Sigmoid colon (tissue), 7 donors: Measurements from ENCODE around the gene PPP1R10. TPM values are rescaled to one million over a fixed set of nuclear protein-coding genes. Genes with fewer than 3 reads are reported as not detected.

Experiments
- DNase-seq: peaks from one replicate; pipeline ENCODE4 v3.0.0-alpha.2; 2019
- H3K27ac ChIP-seq, 4 donors: fragments of 200-600 bp; sonication (generic); one replicate each; pipeline ENCODE4 v1.5.1; 2016 to 2019; ENCODE audit warnings: mild to moderate bottlenecking in 1 of 4
- H3K27me3 ChIP-seq, 3 donors: fragments of 200-600 bp; sonication (generic); one replicate each; pipeline ENCODE4 v1.5.1; 2019; ENCODE audit warnings: mild to moderate bottlenecking in 1 of 3
- H3K36me3 ChIP-seq, 4 donors: fragments of 200-600 bp; sonication (generic); one replicate each; pipeline ENCODE4 v1.5.1; 2016 to 2019
- H3K4me1 ChIP-seq, 4 donors: fragments of 200-600 bp; sonication (generic); one replicate each; pipeline ENCODE4 v1.5.1; 2017 to 2019
- H3K4me3 ChIP-seq, 4 donors: fragments of 200-600 bp; sonication (generic); one replicate each; pipeline ENCODE4 v1.5.1; 2017 to 2019; ENCODE audit warnings: mild to moderate bottlenecking in 2 of 4, moderate library complexity in 1 of 4
- H3K9me3 ChIP-seq, 4 donors: fragments of 200-600 bp in 3 of 4; sonication (generic) in 3 of 4; one replicate each; pipeline versions ENCODE4 v1.5.1 to v1.6.1; 2013 to 2019
- EP300 ChIP-seq, 4 donors: sonication (generic); formaldehyde crosslinking; IDR thresholded peaks; one replicate each; pipeline ENCODE4 v1.6.1; 2017; ENCODE audit warnings: antibody characterized with exemption in 4 of 4
- POLR2A ChIP-seq, 2 donors: fragments of 450-650 bp; IDR thresholded peaks; one replicate each; pipeline ENCODE4 v1.6.1; 2016; ENCODE audit warnings: antibody characterized with exemption in 2 of 2, mild to moderate bottlenecking in 2 of 2, moderate library complexity in 2 of 2
- POLR2AphosphoS5 ChIP-seq, 4 donors: sonication (generic); formaldehyde crosslinking; IDR thresholded peaks; one replicate each; pipeline ENCODE4 v1.6.1; 2017; ENCODE audit warnings: antibody characterized with exemption in 4 of 4
- WGBS, 2 donors: extraction: QIAGEN DNeasy Blood & Tissue Kit; methylation state at CpG; one replicate each; pipeline ENCODE4 v1.1.7; 2013; 5-methylcytosine and 5-hydroxymethylcytosine counted together
- intact Hi-C: fragments of 100-400 bp; cut with DNase I; formaldehyde crosslinking; loops from one replicate; pipeline ENCODE4 v1.15.1; 2023
- polyA plus RNA-seq, 3 donors: library from polyadenylated mRNA; stranded (reverse); fragments of 200-250 nt; gene quantifications; one replicate each; pipeline ENCODE4 v1.2.3, GENCODE V29; 2013
- total RNA-seq, 4 donors: library from RNA; depleted of rRNA; stranded (reverse); fragments of >200 nt; gene quantifications; one replicate each; pipeline ENCODE4 v1.1.0, GENCODE V29; 2016
- TF ChIP-seq, protein P1 (sequence below), 4 experiments: fragments of 450-650 bp in 3 of 4; fragments of 200-600 bp in 1 of 4; IDR thresholded peaks; one replicate each; pipeline ENCODE4 v1.5.1; 2016 to 2019; ENCODE audit warnings: antibody characterized with exemption in 4 of 4, mild to moderate bottlenecking in 3 of 4, moderate library complexity in 2 of 4
- donor health status: healthy with polysubstance abuse.
- donor health status: Bipolar disorder and iron deficiency.
- donor health status: healthy.

PPP1R10 gene
- total and polyA plus RNA-seq, 7 donors = 13.8 to 30.6 (median 26.8) TPM

DNA sequence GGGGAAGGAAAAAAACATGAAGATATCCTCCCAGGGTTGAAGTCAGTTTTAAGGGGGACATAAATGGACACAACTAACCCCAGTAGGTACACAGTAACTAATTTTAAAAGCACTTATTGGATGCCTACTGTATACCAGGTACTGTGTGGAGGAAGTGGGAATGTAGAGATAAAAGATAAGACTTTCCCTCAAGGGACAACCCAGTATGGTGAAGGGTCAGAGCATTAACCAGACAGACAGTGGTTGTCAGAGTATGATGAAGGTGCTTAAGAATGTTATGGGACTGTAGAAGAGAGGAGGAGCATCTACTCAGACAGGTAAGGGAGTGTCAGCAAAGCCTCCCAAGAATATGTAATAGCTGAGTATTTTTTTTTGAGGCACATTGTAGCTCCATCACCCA, 44.9 kb downstream of the PPP1R10 start:
- Histone ChIP-seq H3K4me1 (peaks cover 0 to 38% (median 30%) of the 10 kb centered on the region in 4 donors), H3K27me3 (no peaks in the 10 kb centered on the region), H3K4me3 (peak overlapping the region in 3 of 4 donors; percentile 52 to 66 (median 65)), H3K9me3 (no peaks in the 10 kb centered on the region), H3K36me3 (peaks cover 0 to 11% (median 1%) of the 10 kb centered on the region in 4 donors), H3K27ac (peak overlapping the region; percentile 84 to 91 (median 90))
- intact Hi-C loops = no loop called here
- TF ChIP-seq EP300 (IDR thresholded peaks at IDR 0.05) (no peak), POLR2AphosphoS5 (IDR thresholded peaks at IDR 0.05) (no peak), POLR2A (IDR thresholded peaks at IDR 0.05) (no peak)
- TF ChIP-seq, protein P1, sequence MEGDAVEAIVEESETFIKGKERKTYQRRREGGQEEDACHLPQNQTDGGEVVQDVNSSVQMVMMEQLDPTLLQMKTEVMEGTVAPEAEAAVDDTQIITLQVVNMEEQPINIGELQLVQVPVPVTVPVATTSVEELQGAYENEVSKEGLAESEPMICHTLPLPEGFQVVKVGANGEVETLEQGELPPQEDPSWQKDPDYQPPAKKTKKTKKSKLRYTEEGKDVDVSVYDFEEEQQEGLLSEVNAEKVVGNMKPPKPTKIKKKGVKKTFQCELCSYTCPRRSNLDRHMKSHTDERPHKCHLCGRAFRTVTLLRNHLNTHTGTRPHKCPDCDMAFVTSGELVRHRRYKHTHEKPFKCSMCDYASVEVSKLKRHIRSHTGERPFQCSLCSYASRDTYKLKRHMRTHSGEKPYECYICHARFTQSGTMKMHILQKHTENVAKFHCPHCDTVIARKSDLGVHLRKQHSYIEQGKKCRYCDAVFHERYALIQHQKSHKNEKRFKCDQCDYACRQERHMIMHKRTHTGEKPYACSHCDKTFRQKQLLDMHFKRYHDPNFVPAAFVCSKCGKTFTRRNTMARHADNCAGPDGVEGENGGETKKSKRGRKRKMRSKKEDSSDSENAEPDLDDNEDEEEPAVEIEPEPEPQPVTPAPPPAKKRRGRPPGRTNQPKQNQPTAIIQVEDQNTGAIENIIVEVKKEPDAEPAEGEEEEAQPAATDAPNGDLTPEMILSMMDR (IDR thresholded peaks at IDR 0.05) = no peak
- no peak for DNase-seq

DNA sequence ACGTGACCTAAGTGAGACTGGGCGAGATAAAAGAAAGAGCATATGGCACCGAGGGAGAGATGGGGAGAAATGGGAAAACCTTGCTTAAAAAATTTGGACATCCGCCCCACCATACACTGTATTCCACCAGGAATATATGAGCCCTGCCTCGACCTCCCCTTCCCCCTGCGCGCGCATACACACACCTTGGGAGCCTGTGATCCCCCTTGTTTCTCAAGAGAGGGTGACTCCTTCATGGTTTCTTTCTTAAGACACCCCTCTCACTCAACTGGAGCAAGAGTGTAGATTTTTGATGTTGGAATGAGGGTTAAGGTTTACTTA, 45.3 kb downstream of the PPP1R10 start:
- TF ChIP-seq, protein P1 (IDR thresholded peaks at IDR 0.05) = no peak
- TF ChIP-seq POLR2A (IDR thresholded peaks at IDR 0.05) = no peak
- no peak for TF ChIP-seq EP300 (IDR thresholded peaks at IDR 0.05)
- Histone ChIP-seq H3K27me3 (no peaks in the 10 kb centered on the region), H3K4me3 (peak overlapping the region; percentile 52 to 66 (median 62)), H3K27ac (peak overlapping the region; percentile 84 to 91 (median 90)), H3K9me3 (no peaks in the 10 kb centered on the region), H3K4me1 (peaks cover 0 to 38% (median 30%) of the 10 kb centered on the region in 4 donors), H3K36me3 (peaks cover 0 to 7% (median 0%) of the 10 kb centered on the region in 4 donors)
- WGBS, 2 donors = 0 to 3% methylated on average over 8 of the region's 8 CpGs
- DNase-seq = no peak
- intact Hi-C loops = loop anchor here (2.0 kb wide), 1 partner anchor 15 kb away; the partner anchor contains the start of genes GNL1 and PRR3

DNA sequence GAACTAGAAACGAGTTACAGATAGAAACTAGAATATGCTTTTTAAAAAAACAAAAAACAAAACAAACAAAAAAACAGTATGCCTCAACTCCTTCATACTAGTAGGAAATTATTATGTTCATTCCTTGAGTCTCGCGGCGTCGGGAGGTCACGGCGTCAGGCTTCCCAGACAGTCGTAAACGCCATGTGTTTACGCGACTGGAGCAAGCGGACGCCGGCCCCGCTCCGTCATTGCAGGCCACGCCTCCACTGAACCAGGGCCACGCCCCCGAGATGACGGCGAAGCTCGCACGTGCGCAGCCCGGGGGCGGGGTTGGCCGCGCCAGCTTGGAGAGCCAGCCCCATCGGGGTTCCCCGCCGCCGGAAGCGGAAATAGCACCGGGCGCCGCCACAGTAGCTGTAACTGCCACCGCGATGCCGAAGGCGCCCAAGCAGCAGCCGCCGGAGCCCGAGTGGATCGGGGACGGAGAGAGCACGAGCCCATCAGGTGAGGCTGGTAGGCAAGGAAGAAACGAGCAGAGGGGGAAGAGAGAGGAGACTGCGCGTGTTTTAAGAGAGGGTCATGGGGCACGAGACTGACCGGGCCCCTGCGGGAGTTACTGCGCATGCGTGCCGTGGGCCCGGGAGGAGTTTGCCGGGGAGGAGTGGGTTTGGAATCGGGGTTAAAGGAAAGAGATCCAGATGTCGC, 45.8 kb downstream of the PPP1R10 start, which contains the start of gene ABCF1:
TSS of gene ABCF1 (plus strand) at position 368 of the 687 bp plus-strand sequence. CDS start at position 414, 46 bp downstream.
- Histone ChIP-seq H3K27ac (peak within 1 kb of the TSS; percentile 84 to 91 (median 90)), H3K4me3 (peak within 1 kb of the TSS; percentile 52 to 66 (median 62)), H3K27me3 (no peaks in the 10 kb centered on the region), H3K9me3 (no peaks in the 10 kb centered on the region), H3K4me1 (peaks cover 0 to 38% (median 30%) of the 10 kb centered on the region in 4 donors), H3K36me3 (peaks cover 0 to 5% (median 0%) of the 10 kb centered on the region in 4 donors)
- 0% methylated on average over 59 of the region's 59 CpGs for WGBS, 2 donors
- intact Hi-C loops = loop anchor here (2.0 kb wide), 1 partner anchor 14 kb away; the partner anchor contains the start of genes GNL1 and PRR3
- TF ChIP-seq, protein P1 (IDR thresholded peaks at IDR 0.05) = no peak
- TF ChIP-seq EP300 (IDR thresholded peaks at IDR 0.05) (peak in 2 of 4 donors; percentile 15 to 53), POLR2AphosphoS5 (IDR thresholded peaks at IDR 0.05) (peak; percentile 86 to 96 (median 88)), POLR2A (IDR thresholded peaks at IDR 0.05) (peak; percentile 34 to 78)
- DNase-seq = peak; percentile 99

DNA sequence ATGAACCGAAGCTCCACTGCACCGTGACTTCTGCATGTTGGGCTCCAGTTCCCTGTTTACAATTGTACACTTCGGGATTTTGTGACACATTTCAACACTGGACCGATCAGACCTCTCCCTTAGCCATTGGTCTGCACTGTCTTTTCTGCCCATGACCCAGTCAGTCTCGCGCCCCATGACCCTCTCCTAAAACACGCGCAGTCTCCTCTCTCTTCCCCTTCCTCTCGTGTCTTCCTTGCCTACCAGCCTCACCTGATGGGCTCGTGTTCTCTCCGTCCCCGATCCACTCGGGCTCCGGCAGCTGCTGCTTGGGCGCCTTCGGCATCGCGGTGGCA, 46.3 kb downstream of the PPP1R10 start:
- Histone ChIP-seq H3K9me3 (no peaks in the 10 kb centered on the region), H3K4me3 (peak overlapping the region; percentile 52 to 66 (median 62)), H3K27ac (peak overlapping the region; percentile 84 to 91 (median 90)), H3K4me1 (peaks cover 0 to 38% (median 30%) of the 10 kb centered on the region in 4 donors), H3K36me3 (peaks cover 0 to 5% (median 0%) of the 10 kb centered on the region in 4 donors), H3K27me3 (no peaks in the 10 kb centered on the region)
- intact Hi-C loops = loop anchor here (2.0 kb wide), 1 partner anchor 14 kb away; the partner anchor contains the start of genes GNL1 and PRR3
- no peak for DNase-seq
- 0 to 1% methylated on average over 18 of the region's 18 CpGs for WGBS, 2 donors
- no peak for TF ChIP-seq EP300 (IDR thresholded peaks at IDR 0.05)

DNA sequence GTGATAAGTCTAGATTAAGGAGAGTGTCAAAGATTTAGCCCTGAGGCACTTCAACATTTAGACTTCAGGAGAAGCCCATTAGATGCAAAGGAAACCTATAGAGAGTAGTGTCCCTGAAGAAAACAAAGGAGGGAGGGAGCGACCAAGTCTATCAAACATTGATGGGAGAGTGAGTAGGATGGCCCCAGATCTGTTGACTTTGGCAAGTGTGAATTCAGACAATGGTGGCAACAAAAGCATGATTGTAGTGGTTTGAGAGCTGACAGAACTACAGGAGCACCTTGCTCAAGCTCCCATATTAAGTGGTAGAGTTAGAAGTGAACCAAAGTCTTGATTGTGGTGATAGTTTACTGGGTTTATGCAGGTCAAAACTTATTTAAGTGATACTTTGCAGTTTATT, 46.8 kb downstream of the PPP1R10 start:
- peaks cover 0 to 36% (median 30%) of the 10 kb centered on the region in 4 donors for H3K4me1 ChIP-seq
- intact Hi-C loops = loop anchor here (2.0 kb wide), 1 partner anchor 13 kb away; the partner anchor contains the start of genes GNL1 and PRR3
- 12 to 70% methylated on average over 1 of the region's 1 CpG for WGBS, 2 donors
- no peak for DNase-seq
- no peaks in the 10 kb centered on the region for H3K9me3 ChIP-seq
- no peak for TF ChIP-seq POLR2AphosphoS5 (IDR thresholded peaks at IDR 0.05)
- TF ChIP-seq, protein P1 (IDR thresholded peaks at IDR 0.05) = no peak
- TF ChIP-seq POLR2A (IDR thresholded peaks at IDR 0.05) = no peak
- no peak for TF ChIP-seq EP300 (IDR thresholded peaks at IDR 0.05)
- H3K36me3 ChIP-seq = peaks cover 0 to under 1% (median 0%) of the 10 kb centered on the region in 4 donors
- H3K27ac ChIP-seq = peak overlapping the region; percentile 84 to 91 (median 90)
- H3K4me3 ChIP-seq = peak overlapping the region; percentile 52 to 66 (median 62)
- H3K27me3 ChIP-seq = no peaks in the 10 kb centered on the region
